ENCODE results near the gene ARF1.

Gene ARF1

GRCh38 chr1:228096416-228097332 is 14.2 kb downstream of the ARF1 start:
- CTCF ChIA-PET = interaction anchor here (0.7 to 0.8 kb wide), 2 partner anchors 8 to 9 kb away, joined by 5 to 7 read pairs; no protein-coding TSS in a partner anchor
- Histone ChIP-seq H3K36me3 (ENCODE audit: control insufficient read depth in 2 of 2, insufficient read depth in 1 of 2, low read length in 2 of 2) (peaks cover 9 to 95% of the 10 kb centered on the region in 2 experiments; a peak in 2 of 3 replicates), H3K4me1 (ENCODE audit: control insufficient read depth, insufficient read depth, low read length) (no peaks in the 10 kb centered on the region; the same call in 1 of the 2 replicates), H3K4me3 (ENCODE audit: low read depth, low read length) (no peak overlapping the region), H3K9me3 (ENCODE audit: control insufficient read depth, insufficient read depth, low read depth, low read length) (no peaks in the 10 kb centered on the region), H3K27ac (ENCODE audit: extremely low read depth, low read depth, low read length) (no peak overlapping the region)
- TF ChIP-seq ZNF362 (tag by site-specific recombination; IDR thresholded peaks at IDR 0.05) = no peak
- TF ChIP-seq ZNF792 (tag by site-specific recombination; IDR thresholded peaks at IDR 0.05) = no peak
- no peak for TF ChIP-seq ZNF692 (tag by site-specific recombination; IDR thresholded peaks at IDR 0.05)
- TF ChIP-seq ZNF398 (tag by site-specific recombination; IDR thresholded peaks at IDR 0.05) = no peak
- TF ChIP-seq ZNF391 (tag by site-specific recombination; IDR thresholded peaks at IDR 0.05; ENCODE audit: borderline replicate concordance, low read depth) = no peak
- no peak for TF ChIP-seq ZNF488 (tag by site-specific recombination; IDR thresholded peaks at IDR 0.05)
- TF ChIP-seq ZBTB7A (tag by site-specific recombination; IDR thresholded peaks at IDR 0.05; ENCODE audit: low read depth) = no peak
- TF ChIP-seq GLIS2 (tag by site-specific recombination; IDR thresholded peaks at IDR 0.05) = 0 out of 2 replicates have a peak, but pooled peaks have one; percentile 25
- peak; percentile 18; the same call in 1 of the 2 replicates for TF ChIP-seq HIC1 (tag by site-specific recombination; IDR thresholded peaks at IDR 0.05)
- 0 out of 2 replicates have a peak, but pooled peaks have one; percentile 7 for TF ChIP-seq ZNF837 (tag by site-specific recombination; IDR thresholded peaks at IDR 0.05)
- peak; percentile 81; the same call in 1 of the 2 replicates for TF ChIP-seq ZNF184 (tag by site-specific recombination; IDR thresholded peaks at IDR 0.05)
- TF ChIP-seq PATZ1 (tag by site-specific recombination; IDR thresholded peaks at IDR 0.05) = no peak
- POLR2A ChIA-PET = interaction anchor here (0.9 to 4.5 kb wide), 2 partner anchors 12 to 14 kb away, joined by 3 to 21 read pairs; partner anchors contain the start of gene ARF1

All from HEK293 (cell line).